Stimulated activated CD8-positive, alpha-beta memory T cell treated with anti-CD3 and anti-CD28 coated beads, Interleukin-15, amount 100 ng/mL, for 48 hours (primary cell): ENCODE measurements around the gene NCSTN.
A peak's percentile ranks its signal among the peaks of the same experiment; 100 is the strongest.

Experiments used
- DNase-seq, 2 donors: peaks; one replicate each; pipeline ENCODE4 v3.0.0-alpha.2; 2020; ENCODE audit warnings: low read depth in 2 of 2

The NCSTN gene

GRCh38 chr1:160342953-160343869 lies at the start of gene NCSTN, which contains the start of gene COPA:
TSS of gene NCSTN (plus strand) at chr1:160343383. CDS start at chr1:160343397, 14 bp downstream.
TSS of gene COPA (minus strand) at chr1:160343250. CDS start at chr1:160343170, 80 bp downstream.
- peak; percentile 87 for DNase-seq

- no peak for DNase-seq
These were observed 47.1 kb upstream of the NCSTN start for GRCh38 chr1:160296036-160296435.

- DNase-seq, result no peak
These were observed 43.0 kb upstream of the NCSTN start for GRCh38 chr1:160300173-160300572.

- DNase-seq, result no peak
These were observed 35.9 kb upstream of the NCSTN start for GRCh38 chr1:160307118-160307791.

GRCh38 chr1:160308451-160309184 lies 34.6 kb upstream of the NCSTN start:
- DNase-seq, result no peak

GRCh38 chr1:160309185-160309557 lies 34.0 kb upstream of the NCSTN start:
- no peak for DNase-seq

- no peak for DNase-seq
These were observed 33.6 kb upstream of the NCSTN start for GRCh38 chr1:160309571-160309970.

- DNase-seq, result no peak
These were observed 27.8 kb upstream of the NCSTN start for GRCh38 chr1:160315359-160315758.

- DNase-seq, result no peak
These were observed 20.4 kb upstream of the NCSTN start for GRCh38 chr1:160322831-160323230.

- DNase-seq, result no peak
These were observed 17.9 kb upstream of the NCSTN start for GRCh38 chr1:160325252-160325651.

- no peak for DNase-seq
These were observed 16.8 kb upstream of the NCSTN start for GRCh38 chr1:160326418-160326817.

- no peak for DNase-seq
These were observed 15.0 kb upstream of the NCSTN start for GRCh38 chr1:160328184-160328583.

- no peak for DNase-seq
These were observed 13.1 kb upstream of the NCSTN start for GRCh38 chr1:160330119-160330518.

- no peak for DNase-seq
These were observed 10.7 kb upstream of the NCSTN start for GRCh38 chr1:160332516-160332915.

GRCh38 chr1:160338580-160338979 lies 4.6 kb upstream of the NCSTN start:
- DNase-seq, result no peak

GRCh38 chr1:160340146-160340545 lies 3.0 kb upstream of the NCSTN start:
- no peak for DNase-seq

- DNase-seq, result no peak
These were observed 2.3 kb upstream of the NCSTN start for GRCh38 chr1:160340866-160341265.

GRCh38 chr1:160342526-160342925 lies 657 bp upstream of the NCSTN start:
- DNase-seq, result no peak

- DNase-seq, result no peak
These were observed 1.1 kb downstream of the NCSTN start for GRCh38 chr1:160344241-160344640.

GRCh38 chr1:160344936-160345335 lies 1.8 kb downstream of the NCSTN start:
- no peak for DNase-seq

- no peak for DNase-seq
These were observed 3.3 kb downstream of the NCSTN start for GRCh38 chr1:160346463-160346862.

- DNase-seq, result no peak
These were observed 3.8 kb downstream of the NCSTN start for GRCh38 chr1:160346958-160347357.
